Urinary bladder (tissue), 4 donors: ENCODE results near the gene SP140. TPM values are rescaled to one million over a fixed set of nuclear protein-coding genes. Genes with fewer than 3 reads are reported as not detected.
"Not testable (repeated sequence)": the region's sequence is repeated elsewhere in the genome, so short reads cannot be mapped to it uniquely, and the experiment has no call there.

Source experiments
- DNase-seq: peaks from one replicate; pipeline ENCODE4 v3.0.0-alpha.2; 2015; ENCODE audit errors: extremely low spot score
- H3K27ac ChIP-seq: one replicate; pipeline ENCODE4 v1.5.1; 2013; ENCODE audit warnings: low read depth, mild to moderate bottlenecking, moderate library complexity
- H3K36me3 ChIP-seq: one replicate; pipeline ENCODE4 v1.6.1; 2013; ENCODE audit warnings: mild to moderate bottlenecking, moderate library complexity; ENCODE audit not compliant: insufficient read depth
- H3K4me1 ChIP-seq: one replicate; pipeline ENCODE4 v1.6.1; 2013; ENCODE audit warnings: mild to moderate bottlenecking, moderate library complexity; ENCODE audit not compliant: insufficient read depth
- H3K4me3 ChIP-seq: one replicate; pipeline ENCODE4 v1.5.1; 2013; ENCODE audit warnings: low read depth, low read length
- WGBS: extraction: QIAGEN DNeasy Blood & Tissue Kit; methylation state at CpG from one replicate; pipeline ENCODE4 v1.1.7; 2013; 5-methylcytosine and 5-hydroxymethylcytosine counted together
- polyA plus RNA-seq: library from polyadenylated mRNA; stranded (reverse); fragments of 200-250 nt; gene quantifications from one replicate; pipeline ENCODE4 v1.2.3, GENCODE V29; 2013
- total RNA-seq: library from RNA; depleted of rRNA; stranded (reverse); fragments of >200 nt; gene quantifications from one replicate; pipeline ENCODE4 v1.2.3, GENCODE V29; 2014
- donor health status: healthy with polysubstance abuse.
- donor health status: healthy.

Gene SP140
- total and polyA plus RNA-seq, 2 donors, result 1.0 to 1.8 TPM

GRCh38 chr2:230234845-230235244 lies 9.3 kb downstream of the SP140 start:
- no peak for DNase-seq
- WGBS, result 85% methylated on average over 3 of the region's 3 CpGs
- no peak overlapping the region for H3K27ac ChIP-seq
- H3K4me1 ChIP-seq, result no peaks in the 10 kb centered on the region
- no peak overlapping the region for H3K4me3 ChIP-seq
- H3K36me3 ChIP-seq, result no peaks in the 10 kb centered on the region

- no peak for DNase-seq
- no peak overlapping the region for H3K4me3 ChIP-seq
- no peaks in the 10 kb centered on the region for H3K36me3 ChIP-seq
- 89% methylated on average over 2 of the region's 2 CpGs for WGBS
- no peaks in the 10 kb centered on the region for H3K4me1 ChIP-seq
- no peak overlapping the region for H3K27ac ChIP-seq
These were observed 18.7 kb downstream of the SP140 start for GRCh38 chr2:230244211-230244610.

DNA sequence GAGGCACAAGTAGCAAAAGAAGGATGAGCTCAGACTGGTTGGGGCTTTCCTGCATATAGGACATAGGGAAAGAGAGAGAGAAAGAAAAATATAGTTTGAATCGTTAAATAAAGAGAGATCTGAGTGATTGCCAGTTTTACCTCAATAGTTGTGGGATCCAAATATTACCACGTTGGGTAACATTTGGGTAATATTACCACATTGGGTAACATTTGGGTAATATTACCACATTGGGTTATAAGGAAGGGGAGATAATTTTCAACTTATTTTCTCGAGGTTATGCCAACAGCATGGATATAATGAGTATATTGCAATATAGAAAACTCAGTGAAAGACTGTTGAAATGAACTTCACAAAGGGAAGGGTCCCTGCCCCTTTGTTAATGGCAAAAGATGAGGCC lies 20.7 kb downstream of the SP140 start:
- 76% methylated on average over 3 of the region's 3 CpGs for WGBS
- no peaks in the 10 kb centered on the region for H3K4me1 ChIP-seq
- no peak overlapping the region for H3K4me3 ChIP-seq
- no peak overlapping the region for H3K27ac ChIP-seq
- H3K36me3 ChIP-seq, result no peaks in the 10 kb centered on the region
- no peak for DNase-seq

GRCh38 chr2:230250231-230250630 lies 24.7 kb downstream of the SP140 start:
- no peak overlapping the region for H3K27ac ChIP-seq
- H3K4me1 ChIP-seq, result no peaks in the 10 kb centered on the region
- DNase-seq, result no peak
- 96% methylated on average over 2 of the region's 2 CpGs for WGBS
- no peaks in the 10 kb centered on the region for H3K36me3 ChIP-seq
- no peak overlapping the region for H3K4me3 ChIP-seq

- WGBS, result 82% methylated on average over 4 of the region's 4 CpGs
- DNase-seq, result no peak
- Histone ChIP-seq H3K27ac (no peak overlapping the region), H3K36me3 (no peaks in the 10 kb centered on the region), H3K4me1 (no peaks in the 10 kb centered on the region), H3K4me3 (no peak overlapping the region)
These were observed 28.8 kb downstream of the SP140 start for GRCh38 chr2:230254152-230254881.

DNA sequence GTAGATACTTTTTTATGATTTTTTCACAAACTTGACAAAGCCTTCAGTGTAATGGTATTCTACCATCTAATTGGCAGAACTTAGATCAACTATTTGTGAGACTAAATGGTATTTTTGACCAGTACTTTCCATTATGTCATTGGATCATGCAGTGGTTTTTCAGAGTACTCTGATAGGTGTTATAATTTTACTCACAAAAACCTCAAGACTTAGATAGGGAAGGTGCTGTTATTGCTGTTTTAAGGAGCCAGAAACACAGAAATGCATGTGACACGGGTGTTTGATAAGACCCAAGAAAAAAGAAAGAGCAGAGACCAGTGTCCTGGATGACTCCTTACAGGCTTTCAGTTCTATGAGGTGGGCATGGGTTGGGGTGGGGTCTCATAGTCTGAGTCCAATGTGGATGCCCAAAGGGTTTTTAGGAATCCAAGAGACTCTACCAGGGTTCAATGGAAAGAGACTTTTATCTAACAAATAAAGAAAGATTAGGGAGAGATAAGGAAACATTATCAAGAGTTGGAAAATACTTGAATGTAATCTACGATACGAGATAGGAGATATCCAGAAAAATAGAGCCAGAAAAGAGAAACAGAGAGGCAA lies 31.3 kb downstream of the SP140 start:
- Histone ChIP-seq H3K36me3 (no peaks in the 10 kb centered on the region), H3K27ac (no peak overlapping the region), H3K4me1 (no peaks in the 10 kb centered on the region), H3K4me3 (no peak overlapping the region)
- DNase-seq, result no peak
- WGBS, result 76% methylated on average over 3 of the region's 3 CpGs

DNA sequence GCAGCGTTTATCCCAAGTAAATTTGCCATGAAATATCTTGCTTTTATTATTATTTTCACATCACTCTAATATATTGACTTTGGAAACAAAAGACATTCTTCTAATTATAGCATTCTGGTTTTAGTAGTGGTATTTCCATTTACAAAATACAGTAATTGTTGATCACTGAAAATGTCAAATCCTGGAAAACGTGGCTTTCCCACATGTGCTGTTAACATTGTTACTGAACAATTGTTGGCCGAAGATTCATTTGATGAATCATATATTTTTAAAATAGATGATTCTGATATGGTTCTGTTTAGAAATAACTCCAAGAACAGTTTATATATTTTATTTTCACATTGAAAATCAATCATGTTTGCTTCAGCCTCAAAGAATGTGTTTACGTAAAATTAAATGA lies 32.9 kb downstream of the SP140 start:
- Histone ChIP-seq H3K4me3 (no peak overlapping the region), H3K36me3 (no peaks in the 10 kb centered on the region), H3K4me1 (no peaks in the 10 kb centered on the region), H3K27ac (no peak overlapping the region)
- WGBS, result 70% methylated on average over 4 of the region's 4 CpGs
- DNase-seq, result no peak

GRCh38 chr2:230262246-230262645 lies 36.7 kb downstream of the SP140 start:
- H3K36me3 ChIP-seq, result no peaks in the 10 kb centered on the region

DNA sequence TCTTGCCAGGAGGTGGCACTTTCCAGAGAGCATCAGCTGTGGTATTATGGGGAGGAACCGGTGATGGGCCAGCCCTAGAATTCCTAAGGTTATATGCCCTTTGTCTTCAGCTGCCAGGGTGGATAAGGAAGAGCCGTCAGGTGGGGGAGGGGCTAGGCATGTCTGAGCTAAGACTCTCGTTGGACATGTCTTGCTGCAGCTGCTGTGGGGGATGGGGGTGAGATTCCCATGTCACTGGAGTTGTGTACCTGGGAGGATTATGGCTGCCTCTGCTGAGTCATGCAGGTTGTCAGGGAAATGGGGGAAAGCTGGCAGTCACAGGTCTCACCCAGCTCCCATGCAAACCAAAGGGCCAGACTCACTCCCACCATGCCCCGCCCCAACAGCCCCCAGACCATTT lies 39.4 kb downstream of the SP140 start:
- H3K4me3 ChIP-seq, H3K27ac ChIP-seq, DNase-seq, H3K36me3 ChIP-seq, H3K4me1 ChIP-seq: not testable (repeated sequence)
- 45% methylated on average over 4 of the region's 4 CpGs for WGBS

More at GRCh38 chr2:230262246-230262645, 36.7 kb downstream of the SP140 start:
- Histone ChIP-seq H3K4me3 (no peak overlapping the region), H3K27ac (no peak overlapping the region), H3K4me1 (no peaks in the 10 kb centered on the region)
- no peak for DNase-seq
- 79% methylated on average over 5 of the region's 5 CpGs for WGBS

DNA sequence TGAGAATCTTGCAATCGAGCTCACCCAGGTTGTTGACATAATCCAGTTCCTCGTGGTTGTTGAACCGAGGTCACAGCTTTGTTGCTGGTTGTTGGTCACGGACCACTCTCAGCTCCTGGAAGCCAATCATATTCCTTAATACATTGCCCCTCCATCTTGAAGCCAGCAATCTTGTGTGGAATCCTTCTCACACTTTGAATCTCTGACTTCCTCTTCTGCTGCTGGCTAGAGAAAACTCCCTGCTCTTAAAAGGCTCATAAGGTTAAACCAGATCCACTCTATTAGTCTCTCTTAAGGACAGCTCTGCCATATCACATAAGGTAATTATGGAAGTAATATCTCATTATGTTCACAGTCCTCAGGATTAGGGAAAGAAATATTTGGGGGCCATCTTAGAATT lies 41.1 kb downstream of the SP140 start:
- H3K36me3 ChIP-seq, result no peaks in the 10 kb centered on the region
- 70% methylated on average over 4 of the region's 4 CpGs for WGBS
- no peak overlapping the region for H3K27ac ChIP-seq
- no peaks in the 10 kb centered on the region for H3K4me1 ChIP-seq
- no peak overlapping the region for H3K4me3 ChIP-seq
- DNase-seq, result no peak

DNA sequence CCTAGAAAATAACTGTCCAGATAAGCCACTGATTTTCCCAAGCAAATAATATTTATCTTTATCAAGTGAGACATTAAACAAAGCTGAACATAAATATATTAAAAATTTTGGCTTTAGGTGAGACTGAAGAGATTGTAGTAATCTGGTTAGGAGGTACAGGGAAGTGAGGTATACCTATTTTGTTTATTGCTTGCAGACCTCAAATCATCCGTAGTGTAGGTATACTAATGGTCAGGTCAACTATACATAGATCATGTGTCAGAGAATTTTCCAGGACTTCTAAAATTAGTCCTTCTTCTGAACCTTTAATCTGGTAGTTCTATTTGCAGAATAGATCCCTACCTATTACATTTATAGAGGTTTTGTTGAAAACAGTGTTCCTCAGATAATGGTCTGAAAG lies 41.5 kb downstream of the SP140 start:
- Histone ChIP-seq H3K4me3 (no peak overlapping the region), H3K4me1 (no peaks in the 10 kb centered on the region), H3K36me3 (no peaks in the 10 kb centered on the region), H3K27ac (no peak overlapping the region)
- no peak for DNase-seq
- WGBS, result 88% methylated on average over 1 of the region's 1 CpG

GRCh38 chr2:230267556-230267955 lies 42.0 kb downstream of the SP140 start:
- no peaks in the 10 kb centered on the region for H3K4me1 ChIP-seq
- no peak for DNase-seq
- no peaks in the 10 kb centered on the region for H3K36me3 ChIP-seq
- H3K4me3 ChIP-seq, result no peak overlapping the region
- 78% methylated on average over 3 of the region's 3 CpGs for WGBS
- no peak overlapping the region for H3K27ac ChIP-seq

DNA sequence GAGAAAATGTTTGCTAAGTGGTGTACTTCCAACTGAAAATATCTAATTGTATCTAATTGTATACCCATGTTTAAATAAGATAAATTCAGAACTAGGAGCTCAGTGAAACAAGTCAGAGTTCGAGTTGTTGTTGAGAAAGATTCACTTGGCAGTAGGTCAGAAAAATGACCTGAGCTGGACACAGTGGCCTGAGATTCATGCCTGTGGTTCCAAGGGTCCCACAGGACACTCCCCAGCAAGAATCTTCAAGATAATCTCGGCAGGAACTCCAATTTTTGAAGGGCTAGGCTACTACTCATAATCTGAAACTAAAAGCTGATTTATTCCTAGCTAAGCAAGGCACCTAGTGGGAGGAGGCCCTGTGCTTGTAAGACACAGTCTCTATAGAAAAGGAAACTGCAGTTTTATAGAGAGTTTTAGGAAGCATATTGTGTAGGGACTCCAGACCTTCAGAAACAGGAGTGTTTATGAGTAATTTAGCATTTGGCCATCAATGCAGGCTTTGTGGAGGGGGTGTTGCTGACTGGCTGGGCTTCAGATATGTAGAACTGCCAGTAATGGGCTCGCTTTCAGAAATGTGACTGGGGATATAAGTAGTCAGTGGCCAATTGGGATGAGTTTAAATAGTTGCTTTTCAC lies 43.2 kb downstream of the SP140 start:
- WGBS, result 49% methylated on average over 3 of the region's 3 CpGs
- no peaks in the 10 kb centered on the region for H3K4me1 ChIP-seq
- no peaks in the 10 kb centered on the region for H3K36me3 ChIP-seq
- H3K27ac ChIP-seq, result no peak overlapping the region
- DNase-seq, result no peak
- no peak overlapping the region for H3K4me3 ChIP-seq

- Histone ChIP-seq H3K36me3 (no peaks in the 10 kb centered on the region), H3K4me1 (no peaks in the 10 kb centered on the region), H3K27ac (no peak overlapping the region), H3K4me3 (no peak overlapping the region)
- 87% methylated on average over 6 of the region's 6 CpGs for WGBS
- no peak for DNase-seq
These were observed 44.2 kb downstream of the SP140 start for GRCh38 chr2:230269715-230270114.
